HCT116 (cell line): ENCODE results near the gene CCN5. TPM values are rescaled to one million over a fixed set of nuclear protein-coding genes. Genes with fewer than 3 reads are reported as not detected.

Experiments
- ATAC-seq: fragments of 200-7000 bp; cut with Tn5 transposase; 2 replicates; pipeline ENCODE4 v1.9.1; 2020; ENCODE audit warnings: mild to moderate bottlenecking, moderate library complexity
- BruUV-seq: library from RNA; stranded (reverse); fragments of 400-500 nt; replicated peaks from 2 replicates; lab custom pipeline; 2021; lab: Mats Ljungman, UMichigan
- CTCF ChIA-PET: fragments of 300-600 bp; sonication (Branson Sonifier 250); formaldehyde crosslinking; loops from one replicate; lab custom pipeline; 2021; ENCODE audit warnings: antibody characterized with exemption; lab: Charles Lee
- POLR2A ChIA-PET: fragments of 300-600, 350-600 bp; sonication (Branson Sonifier 250); formaldehyde crosslinking; loops from one replicate; lab custom pipeline; 2021; ENCODE audit warnings: antibody characterized with exemption; lab: Charles Lee
- RAD21 ChIA-PET, 2 experiments: fragments of 300-600 bp; sonication (Branson Sonifier 250); formaldehyde crosslinking; loops; one replicate each; lab custom pipeline; 2023; ENCODE audit warnings: low total read pairs in 2 of 2; ENCODE audit not compliant: uncharacterized antibody in 2 of 2, unreplicated experiment in 2 of 2, low non-redundant PET in 1 of 2; lab: Charles Lee
- DNase-seq: peaks from one replicate; pipeline ENCODE4 v3.0.0-alpha.2; 2010; ENCODE audit warnings: low read depth, low spot score
- H2AFZ ChIP-seq: fragments of 200-600 bp; shearing (Covaris generic), sonication (generic); 2 replicates; pipeline ENCODE4 v1.6.1; 2017; ENCODE audit warnings: low read depth, mixed run types, mixed read lengths, antibody characterized with exemption, low read length; ENCODE audit not compliant: poor library complexity, severe bottlenecking
- H3K27ac ChIP-seq: 2 replicates; pipeline ENCODE4 v1.5.1; 2012; ENCODE audit warnings: low read depth, low read length
- H3K27me3 ChIP-seq: fragments of 200-600 bp; sonication (generic); 2 replicates; pipeline ENCODE4 v1.6.1; 2016; ENCODE audit warnings: mixed run types, low read length, mixed read lengths; ENCODE audit not compliant: insufficient read depth
- H3K36me3 ChIP-seq, 2 experiments: fragments of 200-500 bp in 1 of 2; fragments of 200-600 bp in 1 of 2; sonication (Bioruptor generic) in 1 of 2; sonication (generic) in 1 of 2; 2 replicates each; pipeline versions ENCODE4 v1.5.1 to v1.6.1; 2014 to 2016; ENCODE audit warnings: low read length in 2 of 2, inconsistent platforms in 1 of 2, mixed read lengths in 1 of 2, mixed run types in 1 of 2; ENCODE audit not compliant: insufficient read depth in 2 of 2, control insufficient read depth in 1 of 2
- H3K4me1 ChIP-seq, 2 experiments: fragments of 200-600 bp in 1 of 2; sonication (generic) in 1 of 2; 2 replicates each; pipeline versions ENCODE4 v1.5.1 to v1.6.1; 2012 to 2017; ENCODE audit warnings: low read length in 2 of 2, inconsistent platforms in 1 of 2, mild to moderate bottlenecking in 1 of 2, mixed read lengths in 1 of 2, mixed run types in 1 of 2, moderate library complexity in 1 of 2; ENCODE audit not compliant: insufficient read depth in 2 of 2, control insufficient read depth in 1 of 2
- H3K4me2 ChIP-seq: fragments of 200-600 bp; sonication (generic); 2 replicates; pipeline ENCODE4 v1.6.1; 2017; ENCODE audit warnings: mixed run types, low read length, mixed read lengths
- H3K4me3 ChIP-seq, 2 experiments: fragments of 200-600 bp in 1 of 2; sonication (generic) in 1 of 2; replicated peaks in 1 of 2; 2 replicates each; pipeline ENCODE4 v1.5.1; 2011 to 2016; ENCODE audit warnings: low read length in 2 of 2, control low read depth in 1 of 2, low read depth in 1 of 2, mild to moderate bottlenecking in 1 of 2, mixed read lengths in 1 of 2, mixed run types in 1 of 2
- H3K79me2 ChIP-seq: fragments of 200-600 bp; sonication (generic); 2 replicates; pipeline ENCODE4 v1.6.1; 2017; ENCODE audit warnings: mild to moderate bottlenecking, mixed run types, low read length, moderate library complexity, mixed read lengths; ENCODE audit not compliant: insufficient read depth
- H3K9ac ChIP-seq: fragments of 200-600 bp; sonication (generic); 2 replicates; pipeline ENCODE4 v1.6.1; 2016; ENCODE audit warnings: low read length, mixed read lengths
- H3K9me2 ChIP-seq: fragments of 200-600 bp; sonication (generic), shearing (Covaris generic); 2 replicates; pipeline ENCODE4 v1.6.1; 2017; ENCODE audit warnings: mixed run types, mild to moderate bottlenecking, moderate library complexity; ENCODE audit not compliant: insufficient read depth
- H3K9me3 ChIP-seq, 2 experiments: fragments of 200-500 bp in 1 of 2; fragments of 200-600 bp in 1 of 2; sonication (Bioruptor generic) in 1 of 2; sonication (generic) in 1 of 2; 2 replicates each; pipeline ENCODE4 v1.6.1; 2014 to 2017; ENCODE audit warnings: low read length in 2 of 2, mixed read lengths in 2 of 2, inconsistent platforms in 1 of 2, low read depth in 1 of 2, mild to moderate bottlenecking in 1 of 2, mixed run types in 1 of 2, moderate library complexity in 1 of 2; ENCODE audit not compliant: control insufficient read depth in 1 of 2, insufficient read depth in 1 of 2
- H4K20me1 ChIP-seq: fragments of 200-600 bp; sonication (generic), shearing (Covaris generic); 2 replicates; pipeline ENCODE4 v1.6.1; 2017; ENCODE audit warnings: mixed run types, mild to moderate bottlenecking, moderate library complexity; ENCODE audit not compliant: insufficient read depth
- EGR1 ChIP-seq: IDR thresholded peaks from 2 replicates; pipeline ENCODE4 v1.6.1; 2012; ENCODE audit warnings: low read depth
- ELF1 ChIP-seq: IDR thresholded peaks from 2 replicates; pipeline ENCODE4 v1.6.1; 2012; ENCODE audit warnings: low read depth, borderline replicate concordance
- FOSL1 ChIP-seq: IDR thresholded peaks from 2 replicates; pipeline ENCODE4 v1.6.1; 2012; ENCODE audit warnings: low read depth
- JUND ChIP-seq: IDR thresholded peaks from 2 replicates; pipeline ENCODE4 v1.6.1; 2012
- MAX ChIP-seq: IDR thresholded peaks from 2 replicates; pipeline ENCODE4 v1.6.1; 2012
- POLR2A ChIP-seq: IDR thresholded peaks from 2 replicates; pipeline ENCODE4 v1.7.0; 2011; ENCODE audit warnings: borderline replicate concordance; ENCODE audit not compliant: insufficient read depth, insufficient read length; ENCODE audit errors: extremely low read depth
- REST ChIP-seq: IDR thresholded peaks from 2 replicates; pipeline ENCODE4 v1.6.1; 2012; ENCODE audit warnings: low read depth
- YY1 ChIP-seq: IDR thresholded peaks from 2 replicates; pipeline ENCODE4 v1.6.1; 2011; ENCODE audit warnings: low read length, low read depth, moderate library complexity, mild to moderate bottlenecking; ENCODE audit not compliant: insufficient replicate concordance; ENCODE audit errors: extremely low read depth
- ZFX ChIP-seq: fragments of 450-650 bp; IDR thresholded peaks from 2 replicates; pipeline ENCODE4 v1.6.1; 2017
- intact Hi-C: fragments of 100-400 bp; cut with micrococcal nuclease; formaldehyde crosslinking; loops from 2 replicates; pipeline ENCODE4 v1.10.0; 2022
- total RNA-seq: library from RNA; stranded (reverse); gene quantifications from one replicate; pipeline ENCODE4 v1.2.1, GENCODE V29; 2021; ENCODE audit not compliant: unreplicated experiment
- TF ChIP-seq, protein P1 (sequence below): IDR thresholded peaks from 2 replicates; pipeline ENCODE4 v1.6.1; 2011; ENCODE audit warnings: mild to moderate bottlenecking, low read length, moderate library complexity; ENCODE audit not compliant: insufficient replicate concordance; ENCODE audit errors: extremely low read depth
- TF ChIP-seq, protein P2 (sequence below), 3 experiments: fragments of 200-600 bp in 1 of 3; sonication (generic) in 1 of 3; IDR thresholded peaks in 2 of 3; conservative IDR thresholded peaks in 1 of 3; 2 replicates each; pipeline ENCODE4 v1.5.1; 2012 to 2017; ENCODE audit warnings: low read depth in 2 of 3, low read length in 2 of 3, antibody characterized with exemption in 1 of 3, borderline replicate concordance in 1 of 3, control low read depth in 1 of 3, mild to moderate bottlenecking in 1 of 3, mixed read lengths in 1 of 3, mixed run types in 1 of 3, moderate library complexity in 1 of 3; ENCODE audit not compliant: insufficient read depth in 1 of 3

CCN5 gene
- total RNA-seq, 1 experiment from 2014 or later: 0.20 TPM

DNA sequence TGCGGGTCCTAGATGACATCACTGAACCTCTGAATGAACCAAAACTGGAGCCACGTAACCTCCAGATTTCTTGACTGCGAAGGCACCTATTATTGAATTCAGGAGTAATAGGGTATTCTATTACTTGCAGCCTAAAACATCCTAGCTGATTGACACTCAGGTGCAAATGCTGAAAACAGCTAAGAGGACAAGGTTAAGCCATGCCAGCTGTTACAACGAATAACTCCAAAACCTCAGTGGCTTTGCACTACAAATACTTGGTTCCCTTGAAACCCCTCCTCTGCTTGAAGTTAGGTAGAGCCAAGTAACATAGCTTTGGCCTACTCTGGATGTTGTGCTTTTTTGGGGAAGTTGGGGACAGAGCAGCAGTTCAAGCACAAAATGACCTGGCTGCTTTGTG, 21.0 kb upstream of the CCN5 start:
- Histone ChIP-seq H3K27me3 (0 out of 2 replicates have a peak, but pooled peaks cover 4% of the 10 kb centered on the region), H3K4me2 (no peak overlapping the region), H4K20me1 (no peaks in the 10 kb centered on the region), H3K4me3 (no peak overlapping the region), H3K27ac (no peak overlapping the region), H3K9ac (no peak overlapping the region), H3K36me3 (no peaks in the 10 kb centered on the region), H3K9me3 (peaks cover 0 to 5% of the 10 kb centered on the region in 2 experiments; a peak in 1 of 4 replicates), H2AFZ (no peak overlapping the region), H3K4me1 (peaks cover 18 to 19% of the 10 kb centered on the region in 2 experiments), H3K9me2 (no peaks in the 10 kb centered on the region), H3K79me2 (no peaks in the 10 kb centered on the region)
- TF ChIP-seq YY1: no peak
- TF ChIP-seq POLR2A: no peak
- TF ChIP-seq, protein P1, sequence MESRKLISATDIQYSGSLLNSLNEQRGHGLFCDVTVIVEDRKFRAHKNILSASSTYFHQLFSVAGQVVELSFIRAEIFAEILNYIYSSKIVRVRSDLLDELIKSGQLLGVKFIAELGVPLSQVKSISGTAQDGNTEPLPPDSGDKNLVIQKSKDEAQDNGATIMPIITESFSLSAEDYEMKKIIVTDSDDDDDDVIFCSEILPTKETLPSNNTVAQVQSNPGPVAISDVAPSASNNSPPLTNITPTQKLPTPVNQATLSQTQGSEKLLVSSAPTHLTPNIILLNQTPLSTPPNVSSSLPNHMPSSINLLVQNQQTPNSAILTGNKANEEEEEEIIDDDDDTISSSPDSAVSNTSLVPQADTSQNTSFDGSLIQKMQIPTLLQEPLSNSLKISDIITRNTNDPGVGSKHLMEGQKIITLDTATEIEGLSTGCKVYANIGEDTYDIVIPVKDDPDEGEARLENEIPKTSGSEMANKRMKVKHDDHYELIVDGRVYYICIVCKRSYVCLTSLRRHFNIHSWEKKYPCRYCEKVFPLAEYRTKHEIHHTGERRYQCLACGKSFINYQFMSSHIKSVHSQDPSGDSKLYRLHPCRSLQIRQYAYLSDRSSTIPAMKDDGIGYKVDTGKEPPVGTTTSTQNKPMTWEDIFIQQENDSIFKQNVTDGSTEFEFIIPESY: no peak
- intact Hi-C loops: no loop called here
- CTCF ChIA-PET: no interaction called here
- RAD21 ChIA-PET: interaction anchor here in 1 of 2 experiments (1.3 kb wide), 1 partner anchor 39 kb away, joined by 3 read pairs; no protein-coding TSS in a partner anchor
- POLR2A ChIA-PET: no interaction called here
- no peak for ATAC-seq
- no TSS peak for BruUV-seq
- DNase-seq: no peak

GRCh38 chr20:44695295-44695673, 19.9 kb upstream of the CCN5 start:
- Histone ChIP-seq H3K4me3 (no peak overlapping the region), H3K27me3 (0 out of 2 replicates have a peak, but pooled peaks cover 4% of the 10 kb centered on the region), H4K20me1 (no peaks in the 10 kb centered on the region), H3K4me1 (peaks cover 18 to 19% of the 10 kb centered on the region in 2 experiments), H3K79me2 (no peaks in the 10 kb centered on the region), H2AFZ (no peak overlapping the region), H3K9me3 (peaks cover 0 to 5% of the 10 kb centered on the region in 2 experiments; a peak in 1 of 4 replicates), H3K4me2 (no peak overlapping the region), H3K36me3 (no peaks in the 10 kb centered on the region), H3K9ac (no peak overlapping the region), H3K9me2 (no peaks in the 10 kb centered on the region), H3K27ac (no peak overlapping the region)
- BruUV-seq: no TSS peak
- CTCF ChIA-PET: interaction anchor here (1.0 kb wide), 1 partner anchor 12 kb away, joined by 3 read pairs; no protein-coding TSS in a partner anchor
- no peak for DNase-seq
- ATAC-seq: no peak
- RAD21 ChIA-PET: no interaction called here
- POLR2A ChIA-PET: no interaction called here
- intact Hi-C loops: no loop called here
- TF ChIP-seq, protein P2, sequence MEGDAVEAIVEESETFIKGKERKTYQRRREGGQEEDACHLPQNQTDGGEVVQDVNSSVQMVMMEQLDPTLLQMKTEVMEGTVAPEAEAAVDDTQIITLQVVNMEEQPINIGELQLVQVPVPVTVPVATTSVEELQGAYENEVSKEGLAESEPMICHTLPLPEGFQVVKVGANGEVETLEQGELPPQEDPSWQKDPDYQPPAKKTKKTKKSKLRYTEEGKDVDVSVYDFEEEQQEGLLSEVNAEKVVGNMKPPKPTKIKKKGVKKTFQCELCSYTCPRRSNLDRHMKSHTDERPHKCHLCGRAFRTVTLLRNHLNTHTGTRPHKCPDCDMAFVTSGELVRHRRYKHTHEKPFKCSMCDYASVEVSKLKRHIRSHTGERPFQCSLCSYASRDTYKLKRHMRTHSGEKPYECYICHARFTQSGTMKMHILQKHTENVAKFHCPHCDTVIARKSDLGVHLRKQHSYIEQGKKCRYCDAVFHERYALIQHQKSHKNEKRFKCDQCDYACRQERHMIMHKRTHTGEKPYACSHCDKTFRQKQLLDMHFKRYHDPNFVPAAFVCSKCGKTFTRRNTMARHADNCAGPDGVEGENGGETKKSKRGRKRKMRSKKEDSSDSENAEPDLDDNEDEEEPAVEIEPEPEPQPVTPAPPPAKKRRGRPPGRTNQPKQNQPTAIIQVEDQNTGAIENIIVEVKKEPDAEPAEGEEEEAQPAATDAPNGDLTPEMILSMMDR (IDR thresholded peaks at IDR 0.05 in 2 of 3, conservative IDR thresholded peaks at IDR 0.05 in 1 of 3; ENCODE audit: borderline replicate concordance in 1 of 3, insufficient read depth in 1 of 3, low read depth in 2 of 3, low read length in 2 of 3): no peak
- TF ChIP-seq JUND (no peak), POLR2A (no peak), FOSL1 (no peak), REST (no peak), ELF1 (no peak), ZFX (no peak), YY1 (no peak), EGR1 (no peak), MAX (no peak)
